HepG2 (cell line): ENCODE results near the gene CIITA. TPM values are rescaled to one million over a fixed set of nuclear protein-coding genes. Genes with fewer than 3 reads are reported as not detected.

Source experiments
- ATAC-seq: fragments of 200-7000 bp; cut with Tn5 transposase; 3 replicates; pipeline ENCODE4 v1.9.1; 2020; ENCODE audit warnings: mild to moderate bottlenecking, moderate library complexity
- BruUV-seq: library from RNA; stranded (reverse); fragments of 400-500 nt; replicated peaks from 2 replicates; lab custom pipeline; 2021; lab: Mats Ljungman, UMichigan
- CTCF ChIA-PET: fragments of 300-600 bp; formaldehyde crosslinking; extraction: SDS; loops from one replicate; lab custom pipeline; 2021; ENCODE audit warnings: low total read pairs, inconsistent platforms, low intra/inter-chr PET ratio; lab: Yijun Ruan, JAX
- POLR2A ChIA-PET: fragments of 350-600 bp; sonication (Branson Sonifier 250); formaldehyde crosslinking; loops from one replicate; lab custom pipeline; 2020; ENCODE audit warnings: antibody characterized with exemption, inconsistent platforms; lab: Yijun Ruan, JAX
- DNase-seq: peaks from one replicate; pipeline ENCODE4 v3.0.0-alpha.2; 2015; ENCODE audit warnings: low spot score
- FAIRE-seq: peaks from 3 replicates; lab custom pipeline; 2011; peaks lifted over from hg19 to GRCh38; lab: Jason Lieb, UNC
- H2AFZ ChIP-seq: one replicate; pipeline ENCODE4 v1.6.1; 2011; ENCODE audit warnings: low read length, inconsistent platforms
- H3K27ac ChIP-seq: fragments of 300-600 bp; 3 replicates; pipeline ENCODE4 v1.8.0; 2011; ENCODE audit warnings: mixed run types, mild to moderate bottlenecking, mixed read lengths, low read length, inconsistent platforms; ENCODE audit not compliant: insufficient read depth; ENCODE audit errors: extremely low read length
- H3K27me3 ChIP-seq, 2 experiments: fragments of 200-600 bp in 1 of 2; 2 replicates in 1 of 2; 3 replicates in 1 of 2; pipeline versions ENCODE4 v1.6.0 to v1.8.0; 2011; ENCODE audit warnings: low read length in 2 of 2, mild to moderate bottlenecking in 2 of 2, moderate library complexity in 2 of 2, inconsistent platforms in 1 of 2; ENCODE audit not compliant: insufficient read depth in 2 of 2, control insufficient read depth in 1 of 2
- H3K36me3 ChIP-seq, 2 experiments: fragments of 200-600 bp in 1 of 2; replicated peaks in 1 of 2; 2 replicates in 1 of 2; 3 replicates in 1 of 2; pipeline versions ENCODE4 v1.5.1 to v1.8.0; 2011; ENCODE audit warnings: low read length in 2 of 2, inconsistent platforms in 1 of 2; ENCODE audit not compliant: insufficient read depth in 2 of 2, control insufficient read depth in 1 of 2
- H3K4me1 ChIP-seq: 2 replicates; pipeline ENCODE4 v1.5.1; 2012; ENCODE audit warnings: low read length, inconsistent platforms; ENCODE audit not compliant: insufficient read depth
- H3K4me2 ChIP-seq: 2 replicates; pipeline ENCODE4 v1.6.0; 2011; ENCODE audit warnings: low read depth, low read length, inconsistent platforms
- H3K4me3 ChIP-seq, 3 experiments: fragments of 200-600 bp in 1 of 3; sonication (generic), shearing (Covaris generic) in 1 of 3; replicated peaks in 1 of 3; 2 replicates each; pipeline ENCODE4 v1.5.1; 2011 to 2016; ENCODE audit warnings: low read length in 3 of 3, inconsistent platforms in 2 of 3, low read depth in 2 of 3, mild to moderate bottlenecking in 2 of 3, control low read depth in 1 of 3, mixed read lengths in 1 of 3; ENCODE audit not compliant: insufficient read depth in 1 of 3
- H3K79me2 ChIP-seq: one replicate; pipeline ENCODE4 v1.6.1; 2011; ENCODE audit warnings: low read length, inconsistent platforms; ENCODE audit not compliant: insufficient read depth
- H3K9ac ChIP-seq: 2 replicates; pipeline ENCODE4 v1.6.0; 2011; ENCODE audit warnings: mild to moderate bottlenecking, low read depth, low read length, inconsistent platforms; ENCODE audit not compliant: insufficient read depth
- H3K9me3 ChIP-seq: 2 replicates; pipeline ENCODE4 v1.5.1; 2012; ENCODE audit warnings: mild to moderate bottlenecking, low read length
- H4K20me1 ChIP-seq: 2 replicates; pipeline ENCODE4 v1.6.0; 2011; ENCODE audit warnings: inconsistent platforms, mild to moderate bottlenecking, low read length, moderate library complexity; ENCODE audit not compliant: insufficient read depth
- ATM ChIP-seq: fragments of 450-650 bp; IDR thresholded peaks from 2 replicates; pipeline ENCODE4 v1.7.1; 2017; ENCODE audit warnings: mild to moderate bottlenecking, borderline replicate concordance
- HNRNPLL ChIP-seq: fragments of 200-400 bp; formaldehyde crosslinking; IDR thresholded peaks from 2 replicates; pipeline ENCODE4 v1.6.1; 2017; ENCODE audit warnings: mild to moderate bottlenecking, low read depth, low read length; ENCODE audit not compliant: poor library complexity, severe bottlenecking
- MTF1 ChIP-seq: sonication (generic); formaldehyde crosslinking; IDR thresholded peaks from 2 replicates; pipeline ENCODE4 v1.5.0; 2020; ENCODE audit warnings: missing genetic modification reagents
- ONECUT2 ChIP-seq: sonication (generic); formaldehyde crosslinking; IDR thresholded peaks from 2 replicates; pipeline ENCODE4 v1.4.0; 2020; ENCODE audit warnings: missing genetic modification reagents
- SOX13 ChIP-seq, 3 experiments: fragments of 450-650 bp in 1 of 3; sonication (generic) in 1 of 3; formaldehyde crosslinking in 1 of 3; IDR thresholded peaks in 2 of 3; conservative IDR thresholded peaks in 1 of 3; 2 replicates each; pipeline versions ENCODE4 v1.5.0 to v1.6.1; 2016 to 2020; ENCODE audit warnings: antibody characterized with exemption in 1 of 3, mild to moderate bottlenecking in 1 of 3, missing compliant biosample characterization in 1 of 3, missing genetic modification reagents in 1 of 3, moderate library complexity in 1 of 3
- SOX5 ChIP-seq: IDR thresholded peaks from 2 replicates; pipeline ENCODE4 v1.6.1; 2016; ENCODE audit warnings: borderline replicate concordance
- ZNF333 ChIP-seq: sonication (generic); formaldehyde crosslinking; IDR thresholded peaks from 2 replicates; pipeline ENCODE4 v1.4.0; 2020; ENCODE audit warnings: mild to moderate bottlenecking, missing genetic modification reagents, borderline replicate concordance
- WGBS: methylation state at CpG from one replicate; pipeline ENCODE4 v1.1.6; 2017; ENCODE audit warnings: low lambda C conversion rate; 5-methylcytosine and 5-hydroxymethylcytosine counted together
- in situ Hi-C: cut with HindIII; loops from 2 replicates; pipeline ENCODE4 v1.10.0; 2017; ENCODE audit warnings: low pct_unique_long_range_greater_than_20kb; ENCODE audit not compliant: extremely low pct_ligation_motif_present
- intact Hi-C: fragments of 100-400 bp; cut with micrococcal nuclease; formaldehyde crosslinking; loops from one replicate; pipeline ENCODE4 v1.10.0; 2022; ENCODE audit not compliant: unreplicated experiment
- polyA plus RNA-seq, 8 experiments: library from polyadenylated mRNA; depleted of rRNA in 3 of 8; stranded (reverse) in 7 of 8; unstranded in 1 of 8; fragments of >200 nt; fragmentation: Illumina TruSeq in 4 of 8; extraction: Trizol in 4 of 8; gene quantifications; 2 replicates each; pipeline versions ENCODE4 v1.2.1 to v1.2.3, GENCODE V29; 2011 to 2016; ENCODE audit warnings: low read depth in 4 of 8, missing spikeins in 1 of 8, mixed read lengths in 1 of 8; ENCODE audit not compliant: insufficient read depth in 1 of 8
- total RNA-seq, 5 experiments: library from RNA; depleted of rRNA; stranded (reverse); fragments of >200 nt; fragmentation: Illumina TruSeq; extraction: Trizol; gene quantifications; 2 replicates each; pipeline ENCODE4 v1.2.3, GENCODE V29; 2016; ENCODE audit warnings: low read depth in 1 of 5
- TF ChIP-seq, protein P1 (sequence below): sonication (generic); formaldehyde crosslinking; IDR thresholded peaks from 2 replicates; pipeline ENCODE4 v1.4.0; 2020; ENCODE audit warnings: missing genetic modification reagents, borderline replicate concordance
- TF ChIP-seq, protein P2 (sequence below): sonication (generic); formaldehyde crosslinking; IDR thresholded peaks from 2 replicates; pipeline ENCODE4 v1.5.0; 2020; ENCODE audit warnings: mild to moderate bottlenecking, missing genetic modification reagents

The CIITA gene
- total and polyA plus RNA-seq, 2 of the 13 experiments (the other 11 are each of a cell fraction or from before 2014, with no cell fraction given) = 0.08 to 0.09 TPM

DNA sequence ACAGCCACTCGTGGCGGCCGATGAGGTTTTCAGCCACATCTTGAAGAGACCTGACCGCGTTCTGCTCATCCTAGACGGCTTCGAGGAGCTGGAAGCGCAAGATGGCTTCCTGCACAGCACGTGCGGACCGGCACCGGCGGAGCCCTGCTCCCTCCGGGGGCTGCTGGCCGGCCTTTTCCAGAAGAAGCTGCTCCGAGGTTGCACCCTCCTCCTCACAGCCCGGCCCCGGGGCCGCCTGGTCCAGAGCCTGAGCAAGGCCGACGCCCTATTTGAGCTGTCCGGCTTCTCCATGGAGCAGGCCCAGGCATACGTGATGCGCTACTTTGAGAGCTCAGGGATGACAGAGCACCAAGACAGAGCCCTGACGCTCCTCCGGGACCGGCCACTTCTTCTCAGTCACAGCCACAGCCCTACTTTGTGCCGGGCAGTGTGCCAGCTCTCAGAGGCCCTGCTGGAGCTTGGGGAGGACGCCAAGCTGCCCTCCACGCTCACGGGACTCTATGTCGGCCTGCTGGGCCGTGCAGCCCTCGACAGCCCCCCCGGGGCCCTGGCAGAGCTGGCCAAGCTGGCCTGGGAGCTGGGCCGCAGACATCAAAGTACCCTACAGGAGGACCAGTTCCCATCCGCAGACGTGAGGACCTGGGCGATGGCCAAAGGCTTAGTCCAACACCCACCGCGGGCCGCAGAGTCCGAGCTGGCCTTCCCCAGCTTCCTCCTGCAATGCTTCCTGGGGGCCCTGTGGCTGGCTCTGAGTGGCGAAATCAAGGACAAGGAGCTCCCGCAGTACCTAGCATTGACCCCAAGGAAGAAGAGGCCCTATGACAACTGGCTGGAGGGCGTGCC lies 30.1 kb downstream of the CIITA start:
- no peak overlapping the region for H3K27ac ChIP-seq
- no peaks in the 10 kb centered on the region for H3K36me3 ChIP-seq
- no TSS peak for BruUV-seq
- FAIRE-seq = no peak
- H3K4me2 ChIP-seq = no peak overlapping the region
- POLR2A ChIA-PET = no interaction called here
- no peak overlapping the region for H3K4me3 ChIP-seq
- peaks cover 0 to 20% of the 10 kb centered on the region in 2 experiments; a peak in 3 of 5 replicates for H3K27me3 ChIP-seq
- H4K20me1 ChIP-seq = no peaks in the 10 kb centered on the region
- intact Hi-C loops (no loop called here), in situ Hi-C loops (no loop called here)
- no peaks in the 10 kb centered on the region for H3K9me3 ChIP-seq
- WGBS = 52% methylated on average over 39 of the region's 46 CpGs
- no peak for DNase-seq
- H2AFZ ChIP-seq = no peak overlapping the region
- TF ChIP-seq ZNF333 (CRISPR knock-in tag) (0 out of 2 replicates have a peak, but pooled peaks have one; percentile 25), ONECUT2 (CRISPR knock-in tag) (no peak), MTF1 (no peak), ATM (no peak), SOX5 (CRISPR knock-in tag) (no peak), HNRNPLL (peak; percentile 19), SOX13 (IDR thresholded peaks at IDR 0.05) (no peak), SOX13 (CRISPR knock-in tag; conservative IDR thresholded peaks at IDR 0.05 in 1 of 2, IDR thresholded peaks at IDR 0.05 in 1 of 2) (no peak)
- TF ChIP-seq, protein P1, sequence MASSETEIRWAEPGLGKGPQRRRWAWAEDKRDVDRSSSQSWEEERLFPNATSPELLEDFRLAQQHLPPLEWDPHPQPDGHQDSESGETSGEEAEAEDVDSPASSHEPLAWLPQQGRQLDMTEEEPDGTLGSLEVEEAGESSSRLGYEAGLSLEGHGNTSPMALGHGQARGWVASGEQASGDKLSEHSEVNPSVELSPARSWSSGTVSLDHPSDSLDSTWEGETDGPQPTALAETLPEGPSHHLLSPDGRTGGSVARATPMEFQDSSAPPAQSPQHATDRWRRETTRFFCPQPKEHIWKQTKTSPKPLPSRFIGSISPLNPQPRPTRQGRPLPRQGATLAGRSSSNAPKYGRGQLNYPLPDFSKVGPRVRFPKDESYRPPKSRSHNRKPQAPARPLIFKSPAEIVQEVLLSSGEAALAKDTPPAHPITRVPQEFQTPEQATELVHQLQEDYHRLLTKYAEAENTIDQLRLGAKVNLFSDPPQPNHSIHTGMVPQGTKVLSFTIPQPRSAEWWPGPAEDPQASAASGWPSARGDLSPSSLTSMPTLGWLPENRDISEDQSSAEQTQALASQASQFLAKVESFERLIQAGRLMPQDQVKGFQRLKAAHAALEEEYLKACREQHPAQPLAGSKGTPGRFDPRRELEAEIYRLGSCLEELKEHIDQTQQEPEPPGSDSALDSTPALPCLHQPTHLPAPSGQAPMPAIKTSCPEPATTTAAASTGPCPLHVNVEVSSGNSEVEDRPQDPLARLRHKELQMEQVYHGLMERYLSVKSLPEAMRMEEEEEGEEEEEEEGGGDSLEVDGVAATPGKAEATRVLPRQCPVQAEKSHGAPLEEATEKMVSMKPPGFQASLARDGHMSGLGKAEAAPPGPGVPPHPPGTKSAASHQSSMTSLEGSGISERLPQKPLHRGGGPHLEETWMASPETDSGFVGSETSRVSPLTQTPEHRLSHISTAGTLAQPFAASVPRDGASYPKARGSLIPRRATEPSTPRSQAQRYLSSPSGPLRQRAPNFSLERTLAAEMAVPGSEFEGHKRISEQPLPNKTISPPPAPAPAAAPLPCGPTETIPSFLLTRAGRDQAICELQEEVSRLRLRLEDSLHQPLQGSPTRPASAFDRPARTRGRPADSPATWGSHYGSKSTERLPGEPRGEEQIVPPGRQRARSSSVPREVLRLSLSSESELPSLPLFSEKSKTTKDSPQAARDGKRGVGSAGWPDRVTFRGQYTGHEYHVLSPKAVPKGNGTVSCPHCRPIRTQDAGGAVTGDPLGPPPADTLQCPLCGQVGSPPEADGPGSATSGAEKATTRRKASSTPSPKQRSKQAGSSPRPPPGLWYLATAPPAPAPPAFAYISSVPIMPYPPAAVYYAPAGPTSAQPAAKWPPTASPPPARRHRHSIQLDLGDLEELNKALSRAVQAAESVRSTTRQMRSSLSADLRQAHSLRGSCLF = no peak
- TF ChIP-seq, protein P2, sequence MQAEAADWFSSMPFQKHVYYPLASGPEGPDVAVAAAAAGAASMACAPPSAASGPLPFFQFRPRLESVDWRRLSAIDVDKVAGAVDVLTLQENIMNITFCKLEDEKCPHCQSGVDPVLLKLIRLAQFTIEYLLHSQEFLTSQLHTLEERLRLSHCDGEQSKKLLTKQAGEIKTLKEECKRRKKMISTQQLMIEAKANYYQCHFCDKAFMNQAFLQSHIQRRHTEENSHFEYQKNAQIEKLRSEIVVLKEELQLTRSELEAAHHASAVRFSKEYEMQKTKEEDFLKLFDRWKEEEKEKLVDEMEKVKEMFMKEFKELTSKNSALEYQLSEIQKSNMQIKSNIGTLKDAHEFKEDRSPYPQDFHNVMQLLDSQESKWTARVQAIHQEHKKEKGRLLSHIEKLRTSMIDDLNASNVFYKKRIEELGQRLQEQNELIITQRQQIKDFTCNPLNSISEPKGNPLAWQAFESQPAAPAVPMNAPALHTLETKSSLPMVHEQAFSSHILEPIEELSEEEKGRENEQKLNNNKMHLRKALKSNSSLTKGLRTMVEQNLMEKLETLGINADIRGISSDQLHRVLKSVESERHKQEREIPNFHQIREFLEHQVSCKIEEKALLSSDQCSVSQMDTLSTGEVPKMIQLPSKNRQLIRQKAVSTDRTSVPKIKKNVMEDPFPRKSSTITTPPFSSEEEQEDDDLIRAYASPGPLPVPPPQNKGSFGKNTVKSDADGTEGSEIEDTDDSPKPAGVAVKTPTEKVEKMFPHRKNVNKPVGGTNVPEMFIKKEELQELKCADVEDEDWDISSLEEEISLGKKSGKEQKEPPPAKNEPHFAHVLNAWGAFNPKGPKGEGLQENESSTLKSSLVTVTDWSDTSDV (CRISPR knock-in tag) = 0 out of 2 replicates have a peak, but pooled peaks have one; percentile 43
- H3K4me1 ChIP-seq = no peaks in the 10 kb centered on the region
- ATAC-seq = peak; percentile 28
- no peaks in the 10 kb centered on the region for H3K79me2 ChIP-seq
- CTCF ChIA-PET = no interaction called here
- H3K9ac ChIP-seq = no peak overlapping the region
